Ovary (tissue), 9 donors: ENCODE measurements around the gene AOPEP. TPM values are rescaled to one million over a fixed set of nuclear protein-coding genes. Genes with fewer than 3 reads are reported as not detected.

ENCODE experiments used
- DNase-seq, 5 donors: peaks; one replicate each; pipeline ENCODE4 v3.0.0-alpha.2; 2019 to 2020
- H3K27ac ChIP-seq, 2 donors: fragments of 200-600 bp; one replicate each; pipeline versions ENCODE4 v1.5.1 to v1.8.0; 2019 to 2022
- H3K27me3 ChIP-seq: fragments of 200-600 bp; one replicate; pipeline ENCODE4 v1.8.0; 2022
- H3K36me3 ChIP-seq: fragments of 200-600 bp; sonication (generic); one replicate; pipeline ENCODE4 v1.5.1; 2019
- H3K4me1 ChIP-seq: one replicate; pipeline ENCODE4 v1.8.1; 2013; ENCODE audit warnings: mild to moderate bottlenecking, moderate library complexity; ENCODE audit not compliant: insufficient read depth
- H3K4me3 ChIP-seq: fragments of 200-600 bp; sonication (generic); one replicate; pipeline ENCODE4 v1.5.1; 2017
- H3K9me3 ChIP-seq, 2 donors: fragments of 200-600 bp in 1 of 2; sonication (generic) in 1 of 2; one replicate each; pipeline versions ENCODE4 v1.5.1 to v1.8.1; 2013 to 2019; ENCODE audit warnings: mild to moderate bottlenecking in 1 of 2, moderate library complexity in 1 of 2
- EP300 ChIP-seq: sonication (generic); formaldehyde crosslinking; IDR thresholded peaks from one replicate; pipeline ENCODE4 v1.6.1; 2017; ENCODE audit warnings: antibody characterized with exemption
- POLR2A ChIP-seq: fragments of 450-650 bp; IDR thresholded peaks from one replicate; pipeline ENCODE4 v1.6.1; 2017; ENCODE audit warnings: antibody characterized with exemption, mild to moderate bottlenecking, moderate library complexity
- WGBS, 3 donors: extraction: QIAGEN DNeasy Blood & Tissue Kit in 1 of 3; methylation state at CpG; one replicate each; pipeline versions ENCODE4 v1.1.5 to v1.1.7; 2013 to 2017; 5-methylcytosine and 5-hydroxymethylcytosine counted together
- intact Hi-C, 4 donors: fragments of 100-400 bp; cut with DNase I; formaldehyde crosslinking; loops; one replicate each; pipeline versions ENCODE4 v1.11.0 to v1.15.1; 2022 to 2023
- polyA plus RNA-seq, 2 donors: library from polyadenylated mRNA; stranded (reverse); fragments of 200-250 nt in 1 of 2; fragments of 350-450 nt in 1 of 2; fragmentation: Illumina TruSeq in 1 of 2; extraction: RNeasy Lipid Tissue Mini Kit (QIAGEN cat#74804) in 1 of 2; gene quantifications; one replicate each; pipeline ENCODE4 v1.2.3, GENCODE V29; 2013 to 2014
- total RNA-seq, 7 donors: library from RNA; depleted of rRNA in 2 of 7; stranded (reverse); fragments of >200 nt in 2 of 7; fragmentation: NEBNext Ultra II Directional in 3 of 7; extraction: Animal tissue kit (Norgen Biotek cat#: 25700) in 3 of 7; gene quantifications; one replicate each; pipeline versions ENCODE4 v1.1.0 to v1.2.4, GENCODE V29; 2016 to 2023
- TF ChIP-seq, protein P1 (sequence below), 3 donors: fragments of 450-650 bp in 2 of 3; fragments of 200-600 bp in 1 of 3; IDR thresholded peaks; one replicate each; pipeline versions ENCODE4 v1.5.1 to v1.8.0; 2016 to 2022; ENCODE audit warnings: antibody characterized with exemption in 3 of 3, mild to moderate bottlenecking in 1 of 3
- donor health status: DM: no; HTN: no; CAD: no; lungs with moderate emphysema.
- donor health status: DM: no; HTN: no; CAD: no.
- donor health status: Bipolar disorder and iron deficiency.
- donor health status: DM: yes; HTN: yes; CAD: no.
- donor health status: DM: no; HTN: no; CAD: no.
- donor health status: DM: yes; HTN: yes; CAD: no.

Gene AOPEP
- total and polyA plus RNA-seq, 9 donors = 40.0 to 141 (median 82.1) TPM

DNA sequence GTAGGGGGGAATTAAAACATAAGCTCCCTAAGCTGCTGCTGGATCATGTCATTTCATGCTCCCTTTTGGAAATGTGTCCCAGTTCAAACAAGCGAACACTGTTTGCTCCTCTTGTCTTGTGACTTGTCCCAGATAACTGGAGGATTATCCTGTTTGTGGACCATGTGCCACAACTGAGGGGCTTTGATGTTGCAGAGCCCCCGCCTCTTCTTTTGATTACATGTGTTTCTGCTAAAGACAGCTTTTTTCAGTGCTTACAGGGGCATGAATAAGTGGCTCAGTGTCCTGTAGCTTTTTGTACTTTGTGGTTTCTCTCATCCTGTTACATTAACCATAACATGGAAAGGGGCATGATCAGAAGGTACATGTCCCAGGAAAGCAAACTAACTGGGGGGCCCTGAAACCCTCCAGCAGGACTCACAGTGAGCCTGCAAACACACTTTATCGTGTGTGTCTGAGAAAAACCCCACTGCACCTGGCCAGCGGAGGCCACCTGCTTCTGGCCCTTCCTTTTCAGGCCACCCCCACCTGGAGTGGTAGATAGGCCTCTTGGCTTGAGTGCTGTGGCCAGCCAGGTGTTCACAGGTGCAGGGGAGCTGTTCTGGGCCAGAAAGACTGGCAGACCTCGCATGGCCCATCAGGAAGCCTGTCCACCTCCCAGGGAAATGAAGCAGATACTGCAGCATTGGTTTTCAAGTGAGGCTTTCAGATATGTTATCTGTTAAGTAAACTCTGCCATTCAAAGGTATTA is 305.4 kb downstream of the AOPEP start:
- Histone ChIP-seq H3K27me3 (no peaks in the 10 kb centered on the region), H3K9me3 (no peaks in the 10 kb centered on the region), H3K4me1 (peaks cover 20% of the 10 kb centered on the region), H3K36me3 (no peaks in the 10 kb centered on the region), H3K4me3 (no peak overlapping the region), H3K27ac (no peak overlapping the region)
- DNase-seq = no peak
- WGBS, 3 donors = 91 to 94% (median 93%) methylated on average over 5 of the region's 5 CpGs
- no peak for TF ChIP-seq POLR2A
- TF ChIP-seq, protein P1, sequence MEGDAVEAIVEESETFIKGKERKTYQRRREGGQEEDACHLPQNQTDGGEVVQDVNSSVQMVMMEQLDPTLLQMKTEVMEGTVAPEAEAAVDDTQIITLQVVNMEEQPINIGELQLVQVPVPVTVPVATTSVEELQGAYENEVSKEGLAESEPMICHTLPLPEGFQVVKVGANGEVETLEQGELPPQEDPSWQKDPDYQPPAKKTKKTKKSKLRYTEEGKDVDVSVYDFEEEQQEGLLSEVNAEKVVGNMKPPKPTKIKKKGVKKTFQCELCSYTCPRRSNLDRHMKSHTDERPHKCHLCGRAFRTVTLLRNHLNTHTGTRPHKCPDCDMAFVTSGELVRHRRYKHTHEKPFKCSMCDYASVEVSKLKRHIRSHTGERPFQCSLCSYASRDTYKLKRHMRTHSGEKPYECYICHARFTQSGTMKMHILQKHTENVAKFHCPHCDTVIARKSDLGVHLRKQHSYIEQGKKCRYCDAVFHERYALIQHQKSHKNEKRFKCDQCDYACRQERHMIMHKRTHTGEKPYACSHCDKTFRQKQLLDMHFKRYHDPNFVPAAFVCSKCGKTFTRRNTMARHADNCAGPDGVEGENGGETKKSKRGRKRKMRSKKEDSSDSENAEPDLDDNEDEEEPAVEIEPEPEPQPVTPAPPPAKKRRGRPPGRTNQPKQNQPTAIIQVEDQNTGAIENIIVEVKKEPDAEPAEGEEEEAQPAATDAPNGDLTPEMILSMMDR (IDR thresholded peaks at IDR 0.05) = no peak
- no peak for TF ChIP-seq EP300
- intact Hi-C loops = no loop called here

DNA sequence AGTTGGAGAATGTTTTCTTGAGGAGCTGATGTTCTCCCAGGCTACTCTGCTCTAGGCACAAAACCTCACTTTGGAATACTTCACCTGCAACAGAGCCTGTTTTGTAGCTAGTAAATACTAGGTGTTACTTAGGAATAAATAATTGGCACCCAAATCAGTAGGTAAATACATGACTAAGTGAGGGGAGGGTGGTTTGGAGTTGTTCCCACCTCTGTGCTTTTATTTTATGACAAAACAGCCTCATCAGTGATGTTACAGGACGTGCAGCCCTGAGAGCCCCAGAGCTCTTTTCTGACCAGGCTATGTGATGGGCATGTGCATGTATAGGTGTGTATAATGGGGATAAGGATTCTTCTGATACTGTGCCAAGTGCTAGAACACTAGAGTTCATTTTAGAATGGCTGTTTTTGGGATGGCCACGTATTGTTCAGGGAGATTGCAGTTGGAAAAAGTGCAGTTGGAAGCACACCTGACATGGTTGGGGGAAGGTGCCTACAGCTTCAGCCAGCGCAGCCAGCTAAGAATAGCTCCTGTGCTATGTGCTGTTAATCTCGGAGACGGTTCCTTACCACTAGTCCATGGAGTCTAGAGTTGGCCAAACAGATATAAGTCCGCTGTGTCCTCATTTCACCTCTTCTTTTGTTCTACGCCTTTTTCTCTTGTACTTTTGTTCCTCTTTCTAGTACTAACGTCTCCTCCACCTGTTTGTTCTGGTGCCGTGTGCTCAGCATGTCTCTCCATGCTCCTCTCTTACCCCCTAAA is 306.3 kb downstream of the AOPEP start:
- H3K27ac ChIP-seq = no peak overlapping the region
- intact Hi-C loops = no loop called here
- H3K4me3 ChIP-seq = no peak overlapping the region
- 60 to 85% (median 71%) methylated on average over 9 of the region's 9 CpGs for WGBS, 3 donors
- no peak for TF ChIP-seq POLR2A
- no peak for TF ChIP-seq EP300
- TF ChIP-seq, protein P1 (IDR thresholded peaks at IDR 0.05) = no peak
- H3K4me1 ChIP-seq = peaks cover 22% of the 10 kb centered on the region
- DNase-seq = no peak
- no peaks in the 10 kb centered on the region for H3K9me3 ChIP-seq
- no peaks in the 10 kb centered on the region for H3K27me3 ChIP-seq
- no peaks in the 10 kb centered on the region for H3K36me3 ChIP-seq

DNA sequence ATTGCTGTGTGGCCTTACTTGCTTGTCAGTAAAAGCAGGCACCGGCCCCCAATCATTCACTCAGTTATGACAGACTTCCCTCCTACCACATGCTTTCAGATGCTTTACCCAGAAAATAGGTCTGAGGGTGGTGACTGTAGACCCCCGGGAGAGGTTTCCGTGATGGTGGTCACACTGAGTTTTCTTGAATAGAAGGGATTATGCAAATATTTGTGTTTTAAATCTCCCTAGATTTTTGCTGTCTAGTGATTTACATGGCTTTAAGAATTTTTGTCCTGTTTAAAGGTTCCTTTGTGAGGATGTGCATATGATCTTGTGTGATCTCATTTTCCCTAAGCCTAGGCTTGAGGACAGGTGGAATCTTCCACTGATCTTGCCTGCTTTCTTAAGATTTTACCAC is 309.3 kb downstream of the AOPEP start:
- DNase-seq = no peak
- peaks cover 14% of the 10 kb centered on the region for H3K4me1 ChIP-seq
- intact Hi-C loops = no loop called here
- H3K4me3 ChIP-seq = no peak overlapping the region
- no peak for TF ChIP-seq POLR2A
- TF ChIP-seq, protein P1 (IDR thresholded peaks at IDR 0.05) = no peak
- TF ChIP-seq EP300 = no peak
- H3K9me3 ChIP-seq = no peaks in the 10 kb centered on the region
- H3K36me3 ChIP-seq = no peaks in the 10 kb centered on the region
- WGBS, 3 donors = 60 to 93% (median 92%) methylated on average over 3 of the region's 3 CpGs
- no peaks in the 10 kb centered on the region for H3K27me3 ChIP-seq
- no peak overlapping the region for H3K27ac ChIP-seq

DNA sequence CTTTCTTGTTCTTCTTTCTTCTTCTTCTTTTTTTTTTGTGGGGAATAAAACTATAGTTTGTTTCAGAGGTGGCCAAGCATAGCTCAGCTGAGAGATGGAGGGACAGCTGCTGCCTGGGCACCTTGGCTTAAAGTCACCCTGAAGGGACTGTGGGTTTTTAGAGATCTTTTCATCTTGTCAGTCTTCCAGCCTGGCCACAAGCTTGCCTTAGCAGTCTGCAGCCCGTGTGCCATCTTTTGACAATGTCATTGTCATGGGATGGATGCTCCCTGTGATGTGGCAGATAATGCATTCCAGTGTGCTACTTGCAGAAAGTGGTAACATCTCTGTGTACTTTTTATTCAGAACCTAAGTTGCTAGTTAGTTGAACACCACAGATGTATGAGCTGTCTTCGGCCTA is 310.2 kb downstream of the AOPEP start:
- TF ChIP-seq, protein P1 (IDR thresholded peaks at IDR 0.05) = no peak
- TF ChIP-seq POLR2A (no peak), EP300 (no peak)
- WGBS, 3 donors = 65 to 84% (median 75%) methylated on average over 2 of the region's 2 CpGs
- Histone ChIP-seq H3K27ac (no peak overlapping the region), H3K27me3 (no peaks in the 10 kb centered on the region), H3K4me1 (peaks cover 14% of the 10 kb centered on the region), H3K9me3 (no peaks in the 10 kb centered on the region), H3K4me3 (no peak overlapping the region), H3K36me3 (no peaks in the 10 kb centered on the region)
- no peak for DNase-seq
- intact Hi-C loops = no loop called here
